Measurements from ENCODE around the gene KNDC1.
"Not testable (repeated sequence)": the region's sequence is repeated elsewhere in the genome, so short reads cannot be mapped to it uniquely, and the experiment has no call there.

The KNDC1 gene

DNA sequence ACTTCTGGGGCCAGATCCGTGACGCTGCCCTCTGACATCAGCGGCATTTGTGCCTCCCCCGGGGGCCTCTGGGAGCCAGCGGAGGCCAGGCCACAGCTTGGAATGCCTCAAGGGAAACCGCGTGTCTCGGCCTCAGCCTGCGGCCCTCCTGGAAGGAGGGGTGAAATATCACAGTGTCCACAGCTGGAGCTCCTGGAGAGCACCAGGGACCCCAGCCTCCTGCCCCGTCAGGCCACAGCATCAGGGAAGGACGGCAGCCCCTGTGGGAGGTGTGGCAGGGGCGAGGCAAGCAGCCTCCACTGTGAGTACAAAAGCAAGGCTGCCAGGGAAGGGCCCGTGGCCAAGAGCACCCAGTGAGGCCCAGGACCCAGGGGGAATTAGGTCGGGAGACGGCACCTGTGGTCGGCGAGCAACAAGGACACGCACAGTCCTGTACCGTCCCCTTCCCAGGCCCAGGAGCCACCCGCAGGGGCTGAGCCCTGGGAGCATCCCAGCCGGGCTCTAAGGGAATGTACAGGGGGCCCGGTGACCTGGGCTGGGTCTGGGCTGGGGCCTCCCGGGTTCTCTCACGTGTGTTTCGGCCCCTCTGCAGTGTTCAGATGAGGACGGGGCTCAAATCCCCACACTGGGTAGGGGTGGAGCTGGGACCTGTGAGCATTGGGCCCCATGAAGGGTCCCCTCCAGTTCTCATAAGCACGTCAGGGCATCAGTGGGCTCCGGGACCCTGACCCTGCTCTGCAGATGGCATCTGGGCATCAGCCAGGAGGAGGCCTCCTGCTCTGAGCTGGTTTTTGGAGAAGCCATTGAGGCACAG is 18.7 kb upstream of the KNDC1 start:
- DNase-seq (ENCODE audit: low read depth in 2 of 2) = no peak

DNA sequence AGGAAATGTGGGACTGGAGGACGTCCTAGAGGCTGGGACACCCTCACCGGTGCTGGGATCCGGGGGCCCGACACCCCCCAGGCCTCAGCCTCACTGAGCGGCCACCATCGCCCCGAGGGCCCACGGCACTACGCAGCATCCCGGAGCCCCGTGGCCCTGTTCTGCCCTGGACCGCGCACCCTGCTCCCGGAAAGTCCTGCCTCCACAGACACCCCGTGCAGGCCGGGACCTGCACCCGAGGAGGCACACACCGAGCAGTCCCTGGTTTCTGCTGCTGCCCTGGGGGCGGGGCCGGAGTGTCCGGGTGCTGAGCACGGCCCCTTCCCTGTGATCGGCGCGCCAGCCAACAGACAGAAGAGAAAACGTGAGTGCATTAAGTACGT is 18.1 kb upstream of the KNDC1 start:
- no peak for DNase-seq (ENCODE audit: low read depth in 2 of 2)

DNA sequence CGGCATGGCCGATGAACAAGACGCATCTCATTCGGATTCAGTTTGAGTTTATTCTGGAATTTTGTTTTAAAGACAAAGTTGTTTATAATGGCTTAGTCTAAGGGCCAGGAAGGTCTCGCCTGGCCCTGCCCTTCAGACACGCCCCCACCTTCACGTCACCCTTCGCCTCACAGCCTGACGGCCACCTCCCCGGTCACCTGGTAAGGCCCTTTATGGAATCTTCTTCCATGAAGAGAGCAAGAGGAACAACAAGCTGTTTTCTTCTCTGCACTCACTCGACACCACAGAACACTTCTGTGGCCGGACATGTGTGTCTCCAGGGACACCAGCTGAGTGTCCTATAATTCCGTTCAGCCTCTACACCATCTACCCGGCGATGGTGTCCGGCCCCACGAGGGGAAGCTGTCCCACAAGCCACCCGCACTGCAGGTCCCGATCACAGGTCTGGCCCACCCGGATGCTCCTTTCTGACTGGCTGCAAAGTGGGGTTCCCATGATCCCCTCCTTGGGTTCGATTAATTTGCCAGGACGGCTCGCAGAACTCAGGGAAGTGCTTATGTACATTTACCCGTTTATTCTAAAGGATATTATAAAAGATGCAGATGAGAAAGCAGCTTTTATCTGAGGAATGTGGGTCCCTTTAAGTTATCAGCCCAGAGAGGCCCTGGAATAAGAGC is 17.4 kb upstream of the KNDC1 start:
- DNase-seq (ENCODE audit: low read depth in 2 of 2) = no peak

DNA sequence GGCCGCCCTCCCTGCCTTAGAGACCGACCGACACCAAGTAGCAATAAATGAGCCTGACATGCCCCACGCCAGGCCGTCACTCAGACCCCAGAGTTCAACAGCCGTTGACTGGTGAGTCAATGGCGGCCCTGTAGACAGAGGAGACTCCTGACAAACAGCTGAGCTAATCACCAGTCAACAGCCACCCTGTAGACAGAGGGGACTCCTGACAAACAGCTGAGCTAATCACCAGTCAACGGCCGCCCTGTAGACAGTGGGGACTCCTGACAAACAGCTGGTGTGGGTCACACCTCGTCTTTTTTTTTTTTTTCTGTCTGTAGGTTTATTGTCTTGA is 16.9 kb upstream of the KNDC1 start:
- no peak for DNase-seq (ENCODE audit: low read depth in 2 of 2)

DNA sequence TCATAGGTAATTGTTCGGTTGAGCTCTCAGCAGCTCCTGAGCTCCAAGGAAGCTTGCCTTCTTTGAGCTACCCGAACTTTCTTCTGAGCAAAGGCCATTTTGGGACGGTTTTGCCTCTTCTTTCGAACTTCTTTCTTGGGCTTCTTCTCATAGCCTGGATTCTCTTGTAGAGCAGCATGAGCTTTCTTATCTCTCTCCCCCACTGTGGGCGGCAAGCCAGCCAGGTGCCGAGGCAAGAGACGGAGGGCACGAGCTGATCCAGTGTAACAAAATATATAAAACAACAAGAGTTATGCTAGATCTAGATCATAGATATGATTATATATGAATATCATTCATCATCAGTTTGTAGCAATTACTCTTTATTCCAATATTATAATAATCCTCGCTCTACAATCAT is 16.5 kb upstream of the KNDC1 start:
- no peak for DNase-seq (ENCODE audit: low read depth in 2 of 2)

DNA sequence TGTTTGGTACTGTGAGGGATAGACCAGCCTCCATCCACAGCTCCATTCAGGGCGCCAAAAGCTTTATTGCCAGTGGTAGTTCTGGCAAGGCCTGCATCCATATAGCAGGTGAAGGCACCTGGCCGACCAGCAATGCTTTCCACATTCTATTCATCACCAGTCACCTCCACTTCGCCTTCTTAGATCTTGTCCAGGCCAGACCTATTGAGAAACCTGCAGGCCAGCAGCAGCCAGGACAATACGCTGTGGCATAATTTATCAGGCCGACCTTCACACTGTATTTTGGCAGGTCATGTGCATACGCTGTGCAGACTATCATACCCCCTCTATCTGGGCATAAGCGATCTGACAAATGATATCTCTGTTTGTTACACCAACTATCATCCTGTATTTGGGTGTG is 15.2 kb upstream of the KNDC1 start:
- DNase-seq (ENCODE audit: low read depth in 2 of 2) = no peak

DNA sequence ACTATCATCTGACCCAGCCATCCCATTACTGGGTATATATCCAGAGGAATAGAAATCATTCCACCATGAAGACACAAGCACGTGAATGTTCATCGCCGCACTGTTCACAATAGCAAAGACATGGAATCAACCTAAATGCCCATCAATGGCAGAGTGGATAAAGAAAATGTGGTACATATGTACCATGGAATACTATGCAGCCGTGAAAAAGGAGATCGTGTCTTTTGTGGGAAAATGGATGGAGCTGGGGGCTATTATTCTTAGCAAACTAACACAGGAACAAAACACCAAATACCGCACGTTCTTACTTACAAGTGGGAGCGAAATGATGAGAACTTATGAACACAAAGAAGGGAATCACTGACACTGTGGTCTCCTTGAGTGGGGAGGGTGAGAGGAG is 9.8 kb upstream of the KNDC1 start:
- no peak for DNase-seq (ENCODE audit: low read depth in 2 of 2)

DNA sequence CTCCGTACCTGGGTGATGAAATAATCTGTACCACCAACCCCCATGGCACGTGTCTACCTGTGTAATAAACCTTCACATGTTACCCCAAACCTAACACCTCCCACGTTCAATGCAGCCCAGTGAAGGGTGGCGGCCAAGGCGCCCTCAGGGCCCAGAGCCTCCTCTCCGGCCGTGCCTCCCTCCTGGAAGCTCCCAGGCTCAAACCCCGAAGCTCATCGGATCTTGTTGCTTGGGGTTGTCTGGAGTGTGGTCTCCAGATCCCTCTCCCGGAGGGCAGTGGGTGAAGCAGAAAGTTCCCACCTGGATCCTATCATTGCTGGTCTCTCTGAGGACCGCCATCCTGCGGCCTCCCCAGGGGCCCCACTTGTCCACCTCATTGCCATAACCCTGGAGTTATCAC is 9.4 kb upstream of the KNDC1 start:
- DNase-seq (ENCODE audit: low read depth in 2 of 2) = no peak

DNA sequence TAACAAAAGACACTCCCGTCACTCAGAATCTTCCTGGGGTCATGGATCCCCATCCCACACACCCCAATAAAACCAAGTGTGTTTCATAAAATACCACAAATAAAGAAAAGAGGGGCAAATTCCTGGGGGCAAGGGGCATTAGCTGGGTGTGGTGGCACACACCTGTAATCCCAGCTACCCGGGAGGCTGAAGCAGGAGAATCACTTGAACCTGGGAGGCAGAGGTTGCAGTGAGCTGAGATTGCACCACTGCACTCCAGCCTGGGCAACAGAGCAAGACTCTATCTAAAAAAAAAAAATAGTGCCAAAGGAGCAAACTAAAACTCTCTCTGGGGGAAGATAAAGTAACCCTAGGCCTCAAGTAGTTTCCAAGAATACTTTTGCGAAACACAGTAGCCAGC is 8.9 kb upstream of the KNDC1 start:
- not testable (repeated sequence) for DNase-seq (ENCODE audit: low read depth in 2 of 2)

DNA sequence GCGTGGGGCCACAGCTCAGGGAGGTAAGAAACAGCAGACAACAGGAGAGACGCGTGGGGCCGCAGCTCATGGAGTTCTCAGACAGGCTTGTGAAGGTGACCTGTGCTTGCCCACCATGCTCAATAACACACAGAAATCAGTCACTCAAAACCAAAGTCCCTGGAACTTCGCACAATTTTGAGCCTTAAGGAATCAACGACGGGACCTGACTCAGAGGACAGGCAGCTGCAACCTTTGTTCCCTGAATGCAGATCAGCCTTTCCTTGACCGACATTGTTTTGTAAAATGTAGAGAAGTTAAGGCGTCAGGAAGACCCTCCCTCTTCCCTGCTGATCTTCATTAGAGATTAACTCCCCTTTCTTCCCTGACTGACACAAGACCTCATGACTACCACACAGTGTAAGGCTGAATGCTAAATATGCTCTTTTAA is 8.5 kb upstream of the KNDC1 start:
- DNase-seq (ENCODE audit: low read depth in 2 of 2) = no peak

DNA sequence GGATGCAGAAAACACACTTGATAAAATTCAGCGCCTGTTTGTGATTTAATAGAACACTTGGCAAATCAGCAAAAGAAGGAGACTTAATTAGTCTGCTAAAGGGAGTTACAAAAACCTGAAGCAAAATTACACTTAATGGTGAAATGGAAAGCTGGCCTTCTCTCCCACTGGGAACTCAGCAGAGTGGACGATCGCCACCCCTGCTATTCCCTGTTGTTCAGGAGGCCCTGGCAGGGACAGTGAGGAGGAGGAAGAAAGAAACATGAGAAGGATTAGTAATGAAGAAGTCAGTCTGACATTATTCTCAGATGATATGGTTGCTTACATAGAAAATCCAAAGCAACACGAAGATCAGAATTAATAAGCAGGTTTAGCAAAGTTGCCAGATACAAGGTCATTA is 5.6 kb upstream of the KNDC1 start:
- no peak for DNase-seq (ENCODE audit: low read depth in 2 of 2)

DNA sequence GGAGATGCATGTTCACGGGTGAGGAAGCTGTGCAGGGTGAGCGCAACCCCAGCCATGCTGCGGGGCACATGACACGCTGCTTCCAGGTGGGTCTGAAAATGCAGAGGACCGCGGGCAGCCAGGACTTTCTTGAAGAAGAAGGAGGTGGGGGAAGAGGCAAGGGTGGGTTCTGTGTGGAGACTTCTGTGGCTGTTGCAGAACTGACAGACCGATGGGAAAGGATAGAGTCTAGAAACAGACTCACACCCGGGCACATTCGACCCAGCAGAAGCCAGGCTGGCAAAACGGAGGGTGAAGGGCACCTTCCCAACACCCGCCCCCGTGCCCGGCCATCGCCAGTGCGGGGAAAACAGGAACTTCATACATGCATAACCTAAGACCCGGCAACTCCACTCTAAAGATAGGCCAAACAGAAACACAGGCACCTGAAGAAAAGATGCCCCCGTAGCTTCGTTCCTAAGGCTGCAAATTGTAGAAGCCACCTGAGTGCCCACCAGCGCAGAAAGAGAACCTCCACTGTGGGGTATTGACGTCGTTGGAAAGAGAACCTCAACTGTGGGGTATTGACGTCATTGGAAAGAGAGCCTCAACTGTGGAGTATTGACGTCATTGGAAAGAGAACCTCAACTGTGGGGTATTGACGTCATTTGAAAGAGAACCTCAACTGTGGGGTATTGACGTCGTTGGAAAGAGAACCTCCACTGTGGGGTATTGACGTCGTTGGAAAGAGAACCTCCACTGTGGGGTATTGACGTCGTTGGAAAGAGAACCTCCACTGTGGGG is 4.8 kb upstream of the KNDC1 start:
- no peak for DNase-seq (ENCODE audit: low read depth in 2 of 2)

DNA sequence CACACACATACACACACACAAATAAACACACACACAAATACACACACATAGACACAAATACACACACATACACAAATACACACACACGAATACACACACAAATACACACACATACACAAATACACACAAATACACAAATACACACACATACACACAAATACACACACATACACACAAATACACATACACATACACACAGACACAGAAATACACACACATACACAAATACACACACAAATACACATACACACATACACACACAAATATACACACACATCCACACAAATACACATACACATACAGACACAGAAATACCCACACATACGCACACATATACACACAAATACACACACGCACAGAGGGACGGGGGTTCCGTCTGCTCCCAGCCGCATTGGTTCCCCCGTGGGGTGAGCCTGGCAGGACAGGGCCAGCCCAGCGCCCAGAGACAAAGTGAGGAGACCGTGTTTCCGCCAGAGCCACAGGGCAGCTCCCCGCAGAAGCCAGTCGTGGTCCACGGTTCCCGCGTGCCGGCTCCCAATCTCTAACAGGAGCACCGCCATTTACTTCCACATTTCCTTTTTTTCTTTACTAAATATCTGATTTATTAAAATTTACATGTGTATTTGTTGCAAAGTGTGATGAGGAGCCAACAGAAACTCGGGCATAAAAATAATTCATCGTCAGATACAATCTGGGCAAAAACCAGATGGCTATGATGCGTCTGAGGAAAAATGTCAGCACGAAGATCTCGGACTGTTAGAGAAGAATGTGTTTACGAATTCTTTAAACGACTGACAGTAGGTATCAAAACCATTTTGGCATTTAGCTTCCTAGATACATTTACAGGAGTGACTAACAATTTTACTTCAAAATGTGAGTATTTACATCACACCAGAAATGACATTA is 3.1 kb upstream of the KNDC1 start:
- no peak for DNase-seq (ENCODE audit: low read depth in 2 of 2)

DNA sequence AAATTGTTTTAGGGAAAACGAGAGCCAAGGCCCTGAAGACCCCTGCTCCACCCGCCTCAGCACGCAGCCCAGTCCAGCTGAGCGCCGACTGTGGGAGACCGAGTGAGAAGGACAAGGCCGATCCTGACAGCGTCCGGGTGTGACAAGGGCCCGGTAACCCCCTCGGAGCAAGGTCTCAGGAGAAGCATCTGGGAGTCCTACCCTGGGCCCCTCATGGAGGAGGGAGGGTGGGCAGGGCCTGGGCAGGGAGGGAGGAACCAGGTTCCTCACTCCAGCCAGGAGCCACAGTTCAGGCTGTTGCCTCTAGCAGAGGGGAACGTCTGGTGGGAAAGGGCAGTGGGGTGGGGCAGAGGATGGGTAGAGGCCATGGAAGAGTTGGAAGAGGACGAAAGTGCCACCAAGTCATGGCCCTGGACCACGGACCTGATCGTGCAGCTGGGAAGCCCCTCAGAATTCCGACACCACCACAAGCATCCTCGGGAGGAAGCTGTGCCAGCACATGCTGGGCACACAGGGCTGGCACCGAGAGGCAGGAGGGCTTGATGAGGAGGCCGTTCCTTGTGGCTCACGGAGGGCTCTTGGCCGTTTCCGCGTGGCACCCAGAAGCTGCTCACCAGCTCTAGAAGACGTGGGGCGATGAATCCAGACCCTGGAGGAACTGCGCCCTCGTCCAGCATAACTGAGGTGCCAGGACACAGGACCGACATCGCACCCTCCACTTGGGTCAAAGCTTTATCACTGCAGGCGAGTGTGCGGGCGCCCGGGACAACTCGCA is 2.2 kb upstream of the KNDC1 start:
- no peak for DNase-seq (ENCODE audit: low read depth in 2 of 2)

DNA sequence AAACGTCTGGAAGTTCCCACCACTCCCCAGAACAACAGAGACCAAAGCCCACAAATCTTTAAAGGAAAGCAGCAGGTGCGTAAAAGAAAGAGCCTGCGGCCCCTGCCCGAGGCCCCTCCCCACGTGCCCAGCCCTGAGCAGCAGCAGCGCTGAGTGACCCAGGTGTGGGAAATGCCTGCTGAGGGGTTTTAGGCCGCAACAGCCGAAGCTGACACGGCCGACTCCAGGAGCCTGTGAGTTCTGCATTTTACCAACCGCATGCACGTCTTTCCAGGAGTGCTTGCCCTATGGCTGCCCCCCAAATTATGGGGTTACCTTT is 1.6 kb upstream of the KNDC1 start:
- DNase-seq (ENCODE audit: low read depth in 2 of 2) = no peak

DNA sequence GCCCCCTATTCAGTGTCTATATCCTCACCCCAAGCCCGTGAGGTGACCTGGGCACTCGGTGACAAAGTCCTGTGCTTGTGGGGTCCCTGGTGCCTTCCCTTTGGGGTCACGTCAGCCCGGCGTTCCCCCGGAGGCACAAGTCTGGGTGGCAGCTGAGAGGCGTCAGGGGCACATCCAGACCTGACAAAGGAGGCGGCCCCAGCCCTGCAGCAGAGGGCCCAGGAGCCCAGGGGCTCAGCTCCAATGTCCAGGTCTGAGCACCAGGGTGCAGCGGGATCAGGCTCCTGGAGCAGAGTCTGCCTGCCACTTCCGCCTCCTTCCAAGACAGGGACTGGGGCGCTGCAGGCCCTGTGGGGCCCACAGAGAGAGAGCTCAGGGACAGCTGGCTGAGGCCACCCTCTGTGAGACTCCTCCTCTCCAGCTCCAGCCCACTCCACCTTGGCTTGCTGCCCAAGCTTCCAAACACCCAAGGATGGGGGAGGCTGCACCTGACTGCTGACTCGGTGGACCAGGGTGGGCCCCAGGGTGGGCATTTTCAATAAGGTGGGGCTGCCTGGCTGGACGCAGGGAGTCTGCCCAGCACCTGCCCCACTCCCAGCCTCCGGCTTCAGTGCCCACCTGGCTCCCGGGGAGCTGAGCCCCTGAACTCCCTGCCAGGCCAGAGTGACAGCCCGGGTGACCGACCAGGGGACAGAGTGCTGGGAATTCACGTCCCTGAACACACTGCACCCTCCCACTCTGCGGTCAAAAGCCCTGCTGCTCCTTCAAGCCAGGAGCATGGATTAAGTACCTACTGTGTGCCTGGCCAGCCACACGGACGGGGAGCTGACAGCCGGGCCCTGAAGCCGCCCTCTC is 1.0 kb upstream of the KNDC1 start:
- no peak for DNase-seq (ENCODE audit: low read depth in 2 of 2)

DNA sequence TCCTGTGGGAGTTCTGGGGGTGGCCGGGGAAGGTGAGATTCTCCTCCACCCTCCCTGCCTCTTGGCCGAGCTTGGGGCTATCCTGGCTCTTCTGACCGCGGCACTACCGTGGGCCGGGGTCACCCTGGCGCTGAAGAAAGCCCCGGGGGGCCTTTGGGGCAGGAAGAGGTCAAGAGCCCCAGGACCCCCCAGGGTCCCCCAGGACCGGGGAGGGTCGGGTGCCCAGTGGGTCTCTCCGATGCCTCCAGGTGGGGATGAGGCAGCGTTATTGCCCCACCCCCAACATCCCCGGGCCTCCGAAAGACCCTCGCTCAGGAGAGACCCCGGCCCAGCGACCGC is 439 bp upstream of the KNDC1 start:
- DNase-seq (ENCODE audit: low read depth in 2 of 2) = no peak

DNA sequence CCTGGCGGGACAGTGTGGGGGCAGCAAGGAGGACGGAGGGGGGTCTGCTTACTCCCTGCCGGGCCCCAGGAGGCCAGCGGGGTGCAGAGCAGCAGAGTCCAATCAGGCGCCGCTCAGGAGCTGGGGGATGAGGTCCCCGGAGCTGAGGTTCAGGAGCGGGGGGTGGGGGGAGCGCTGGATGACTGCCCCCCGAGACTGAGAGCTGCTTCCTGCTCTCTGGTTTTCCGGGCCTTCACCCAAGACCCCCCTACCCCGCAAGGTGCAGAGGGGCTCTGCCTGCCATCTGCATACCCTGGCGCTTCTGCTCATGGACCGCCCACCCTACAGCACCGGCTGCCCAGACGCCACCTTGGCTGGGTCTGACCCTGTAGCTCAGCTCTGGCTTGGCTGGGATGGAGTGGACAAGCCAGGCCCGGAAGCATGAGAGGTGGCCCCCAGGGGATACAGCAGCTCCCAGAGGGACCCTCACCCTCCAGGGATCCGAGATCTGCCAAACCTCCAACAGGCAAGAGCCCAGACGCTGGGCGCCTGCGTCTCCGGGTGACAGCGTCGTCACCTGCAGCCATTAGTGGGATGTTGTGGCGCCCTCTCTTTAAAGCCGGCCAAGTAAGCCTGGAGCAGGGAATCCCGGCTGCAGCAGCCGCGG is 930 bp downstream of the KNDC1 start:
- DNase-seq (ENCODE audit: low read depth in 2 of 2) = no peak

DNA sequence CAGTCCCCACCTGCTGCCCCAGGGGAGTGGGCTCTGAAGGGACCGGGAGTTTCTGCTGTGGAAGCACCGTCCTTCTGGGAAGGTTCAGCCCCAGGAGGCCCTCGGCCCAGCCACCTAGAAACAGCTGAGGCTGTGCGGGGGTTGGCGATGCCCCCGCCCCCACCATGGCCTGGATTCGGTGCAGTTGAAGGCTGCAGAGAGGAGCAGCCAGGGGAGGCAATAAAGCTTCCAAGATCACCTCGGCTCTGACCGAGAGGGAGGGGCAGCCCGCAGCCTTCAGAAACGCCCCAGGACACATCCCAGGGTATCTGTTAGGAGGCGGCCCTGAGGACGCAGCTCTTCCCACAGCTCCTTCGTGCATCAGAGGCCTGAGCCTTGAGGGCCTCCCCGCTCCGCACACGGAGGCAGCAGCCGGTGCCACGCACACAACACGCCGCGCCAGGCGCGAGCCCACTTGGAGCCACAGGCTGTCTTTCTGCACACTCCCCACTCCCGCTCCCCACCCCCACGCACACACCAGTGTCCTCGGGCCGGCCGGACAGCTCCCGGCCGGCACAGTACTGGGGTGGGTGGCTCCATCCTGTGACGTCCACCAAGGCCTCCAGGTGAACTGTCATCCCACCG is 1.6 kb downstream of the KNDC1 start:
- DNase-seq (ENCODE audit: low read depth in 2 of 2) = no peak

Data from stimulated activated CD8-positive, alpha-beta memory T cell treated with anti-CD3 and anti-CD28 coated beads, Interleukin-15, amount 100 ng/mL, for 48 hours (primary cell).